ENCODE data around the gene CLEC11A. TPM values are rescaled to one million over a fixed set of nuclear protein-coding genes. Genes with fewer than 3 reads are reported as not detected.

Gene CLEC11A
- total RNA-seq, 1 experiment from 2014 or later = 7.6 TPM

DNA sequence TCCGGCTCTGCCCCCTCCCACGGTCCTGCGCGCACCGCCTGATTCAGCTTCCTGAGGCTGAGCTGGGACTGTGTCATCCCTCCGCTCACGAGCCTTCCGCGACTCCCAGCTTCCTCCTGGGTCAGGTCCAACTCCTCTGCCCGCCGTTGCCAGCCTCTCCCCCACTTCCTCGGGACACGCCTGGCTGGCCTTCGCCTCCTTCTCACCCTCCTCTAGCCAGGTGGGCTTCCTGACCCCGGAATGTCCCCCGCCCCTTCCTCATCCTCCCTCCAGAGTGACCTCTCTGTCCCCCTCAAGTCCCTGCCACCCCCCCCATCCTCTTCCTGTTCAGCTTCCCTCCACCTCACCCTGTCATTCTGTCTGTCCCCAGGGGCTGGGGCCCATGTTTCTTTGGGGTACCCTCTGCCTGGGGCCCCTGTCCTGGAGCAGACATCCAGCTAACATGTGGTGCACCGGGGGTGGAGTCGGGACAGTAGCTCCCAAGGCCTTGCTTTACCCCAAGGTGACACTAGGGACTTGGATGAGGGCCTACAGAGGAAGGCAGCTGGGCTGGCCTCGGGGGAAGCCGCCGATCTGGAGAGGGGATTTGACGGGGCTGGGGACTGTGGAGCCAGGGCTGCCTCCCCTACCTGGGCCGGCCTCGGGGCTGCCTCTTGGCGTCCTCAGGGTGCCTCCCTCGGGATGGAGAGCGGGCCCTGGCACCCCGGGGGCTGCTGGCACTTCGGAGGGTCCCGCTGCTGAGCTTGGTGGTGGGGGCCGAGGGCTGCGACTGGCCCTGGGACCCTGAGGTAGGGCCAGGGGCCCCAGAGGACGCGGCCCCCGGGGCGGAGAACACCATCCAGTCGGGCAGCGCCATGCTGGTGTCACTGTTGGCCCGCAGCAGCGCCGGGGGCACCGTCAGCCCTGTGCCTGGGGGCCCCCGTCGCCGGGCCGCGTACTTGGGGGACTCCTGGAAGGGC, 20.0 kb upstream of the CLEC11A start:
- ChIA-PET POLR2A (interaction anchor here (0.8 kb wide), 1 partner anchor 102 kb away, joined by 4 read pairs; no protein-coding TSS in a partner anchor), CTCF (interaction anchor here (0.5 to 7.8 kb wide), 50 partner anchors 8 to 500 kb away, joined by 3 to 184 read pairs (median 4); partner anchors contain the start of genes C19orf81, CLEC11A and MYH14)
- DNase-seq (ENCODE audit: low spot score) (no peak), ATAC-seq (peak; percentile 41)
- Mint-ChIP-seq H3K9me3 (no peaks in the 10 kb centered on the region), H3K27me3 (ENCODE audit: low read depth) (peaks cover 51% of the 10 kb centered on the region), H3K4me3 (no peak overlapping the region), H3K27ac (no peak overlapping the region), H3K4me1 (peaks cover 6% of the 10 kb centered on the region; the same call in 1 of the 2 replicates), H3K36me3 (no peaks in the 10 kb centered on the region)
- TF ChIP-seq, protein P1, sequence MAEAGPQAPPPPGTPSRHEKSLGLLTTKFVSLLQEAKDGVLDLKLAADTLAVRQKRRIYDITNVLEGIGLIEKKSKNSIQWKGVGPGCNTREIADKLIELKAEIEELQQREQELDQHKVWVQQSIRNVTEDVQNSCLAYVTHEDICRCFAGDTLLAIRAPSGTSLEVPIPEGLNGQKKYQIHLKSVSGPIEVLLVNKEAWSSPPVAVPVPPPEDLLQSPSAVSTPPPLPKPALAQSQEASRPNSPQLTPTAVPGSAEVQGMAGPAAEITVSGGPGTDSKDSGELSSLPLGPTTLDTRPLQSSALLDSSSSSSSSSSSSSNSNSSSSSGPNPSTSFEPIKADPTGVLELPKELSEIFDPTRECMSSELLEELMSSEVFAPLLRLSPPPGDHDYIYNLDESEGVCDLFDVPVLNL (CRISPR knock-in tag; IDR thresholded peaks at IDR 0.05; ENCODE audit: borderline replicate concordance, low read depth) = no peak
- TF ChIP-seq ETV6 (CRISPR knock-in tag; IDR thresholded peaks at IDR 0.05) (no peak), SMAD4 (CRISPR knock-in tag; IDR thresholded peaks at IDR 0.05) (no peak), ZNF416 (CRISPR knock-in tag; IDR thresholded peaks at IDR 0.05) (no peak), SMAD3 (CRISPR knock-in tag; IDR thresholded peaks at IDR 0.05; ENCODE audit: borderline replicate concordance) (no peak), FOXP1 (CRISPR knock-in tag; IDR thresholded peaks at IDR 0.05; ENCODE audit: borderline replicate concordance) (no peak), ZNF423 (CRISPR knock-in tag; IDR thresholded peaks at IDR 0.05) (no peak), IRF2 (CRISPR knock-in tag; IDR thresholded peaks at IDR 0.05; ENCODE audit: borderline replicate concordance, low read depth) (no peak), ESRRA (CRISPR knock-in tag; IDR thresholded peaks at IDR 0.05; ENCODE audit: borderline replicate concordance) (no peak), TP53 (CRISPR knock-in tag; IDR thresholded peaks at IDR 0.05) (no peak), NR2C2 (CRISPR knock-in tag; IDR thresholded peaks at IDR 0.05) (no peak), ZNF263 (CRISPR knock-in tag; IDR thresholded peaks at IDR 0.05; ENCODE audit: low read depth) (no peak)
- TF ChIP-seq, protein P2, sequence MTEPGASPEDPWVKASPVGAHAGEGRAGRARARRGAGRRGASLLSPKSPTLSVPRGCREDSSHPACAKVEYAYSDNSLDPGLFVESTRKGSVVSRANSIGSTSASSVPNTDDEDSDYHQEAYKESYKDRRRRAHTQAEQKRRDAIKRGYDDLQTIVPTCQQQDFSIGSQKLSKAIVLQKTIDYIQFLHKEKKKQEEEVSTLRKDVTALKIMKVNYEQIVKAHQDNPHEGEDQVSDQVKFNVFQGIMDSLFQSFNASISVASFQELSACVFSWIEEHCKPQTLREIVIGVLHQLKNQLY (CRISPR knock-in tag; IDR thresholded peaks at IDR 0.05) = no peak
- TF ChIP-seq, protein P3, sequence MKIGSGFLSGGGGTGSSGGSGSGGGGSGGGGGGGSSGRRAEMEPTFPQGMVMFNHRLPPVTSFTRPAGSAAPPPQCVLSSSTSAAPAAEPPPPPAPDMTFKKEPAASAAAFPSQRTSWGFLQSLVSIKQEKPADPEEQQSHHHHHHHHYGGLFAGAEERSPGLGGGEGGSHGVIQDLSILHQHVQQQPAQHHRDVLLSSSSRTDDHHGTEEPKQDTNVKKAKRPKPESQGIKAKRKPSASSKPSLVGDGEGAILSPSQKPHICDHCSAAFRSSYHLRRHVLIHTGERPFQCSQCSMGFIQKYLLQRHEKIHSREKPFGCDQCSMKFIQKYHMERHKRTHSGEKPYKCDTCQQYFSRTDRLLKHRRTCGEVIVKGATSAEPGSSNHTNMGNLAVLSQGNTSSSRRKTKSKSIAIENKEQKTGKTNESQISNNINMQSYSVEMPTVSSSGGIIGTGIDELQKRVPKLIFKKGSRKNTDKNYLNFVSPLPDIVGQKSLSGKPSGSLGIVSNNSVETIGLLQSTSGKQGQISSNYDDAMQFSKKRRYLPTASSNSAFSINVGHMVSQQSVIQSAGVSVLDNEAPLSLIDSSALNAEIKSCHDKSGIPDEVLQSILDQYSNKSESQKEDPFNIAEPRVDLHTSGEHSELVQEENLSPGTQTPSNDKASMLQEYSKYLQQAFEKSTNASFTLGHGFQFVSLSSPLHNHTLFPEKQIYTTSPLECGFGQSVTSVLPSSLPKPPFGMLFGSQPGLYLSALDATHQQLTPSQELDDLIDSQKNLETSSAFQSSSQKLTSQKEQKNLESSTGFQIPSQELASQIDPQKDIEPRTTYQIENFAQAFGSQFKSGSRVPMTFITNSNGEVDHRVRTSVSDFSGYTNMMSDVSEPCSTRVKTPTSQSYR (CRISPR knock-in tag; IDR thresholded peaks at IDR 0.05) = no peak
- TF ChIP-seq, protein P4, sequence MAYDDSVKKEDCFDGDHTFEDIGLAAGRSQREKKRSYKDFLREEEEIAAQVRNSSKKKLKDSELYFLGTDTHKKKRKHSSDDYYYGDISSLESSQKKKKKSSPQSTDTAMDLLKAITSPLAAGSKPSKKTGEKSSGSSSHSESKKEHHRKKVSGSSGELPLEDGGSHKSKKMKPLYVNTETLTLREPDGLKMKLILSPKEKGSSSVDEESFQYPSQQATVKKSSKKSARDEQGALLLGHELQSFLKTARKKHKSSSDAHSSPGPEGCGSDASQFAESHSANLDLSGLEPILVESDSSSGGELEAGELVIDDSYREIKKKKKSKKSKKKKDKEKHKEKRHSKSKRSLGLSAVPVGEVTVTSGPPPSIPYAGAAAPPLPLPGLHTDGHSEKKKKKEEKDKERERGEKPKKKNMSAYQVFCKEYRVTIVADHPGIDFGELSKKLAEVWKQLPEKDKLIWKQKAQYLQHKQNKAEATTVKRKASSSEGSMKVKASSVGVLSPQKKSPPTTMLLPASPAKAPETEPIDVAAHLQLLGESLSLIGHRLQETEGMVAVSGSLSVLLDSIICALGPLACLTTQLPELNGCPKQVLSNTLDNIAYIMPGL (CRISPR knock-in tag; IDR thresholded peaks at IDR 0.05) = no peak
- TF ChIP-seq, protein P5, sequence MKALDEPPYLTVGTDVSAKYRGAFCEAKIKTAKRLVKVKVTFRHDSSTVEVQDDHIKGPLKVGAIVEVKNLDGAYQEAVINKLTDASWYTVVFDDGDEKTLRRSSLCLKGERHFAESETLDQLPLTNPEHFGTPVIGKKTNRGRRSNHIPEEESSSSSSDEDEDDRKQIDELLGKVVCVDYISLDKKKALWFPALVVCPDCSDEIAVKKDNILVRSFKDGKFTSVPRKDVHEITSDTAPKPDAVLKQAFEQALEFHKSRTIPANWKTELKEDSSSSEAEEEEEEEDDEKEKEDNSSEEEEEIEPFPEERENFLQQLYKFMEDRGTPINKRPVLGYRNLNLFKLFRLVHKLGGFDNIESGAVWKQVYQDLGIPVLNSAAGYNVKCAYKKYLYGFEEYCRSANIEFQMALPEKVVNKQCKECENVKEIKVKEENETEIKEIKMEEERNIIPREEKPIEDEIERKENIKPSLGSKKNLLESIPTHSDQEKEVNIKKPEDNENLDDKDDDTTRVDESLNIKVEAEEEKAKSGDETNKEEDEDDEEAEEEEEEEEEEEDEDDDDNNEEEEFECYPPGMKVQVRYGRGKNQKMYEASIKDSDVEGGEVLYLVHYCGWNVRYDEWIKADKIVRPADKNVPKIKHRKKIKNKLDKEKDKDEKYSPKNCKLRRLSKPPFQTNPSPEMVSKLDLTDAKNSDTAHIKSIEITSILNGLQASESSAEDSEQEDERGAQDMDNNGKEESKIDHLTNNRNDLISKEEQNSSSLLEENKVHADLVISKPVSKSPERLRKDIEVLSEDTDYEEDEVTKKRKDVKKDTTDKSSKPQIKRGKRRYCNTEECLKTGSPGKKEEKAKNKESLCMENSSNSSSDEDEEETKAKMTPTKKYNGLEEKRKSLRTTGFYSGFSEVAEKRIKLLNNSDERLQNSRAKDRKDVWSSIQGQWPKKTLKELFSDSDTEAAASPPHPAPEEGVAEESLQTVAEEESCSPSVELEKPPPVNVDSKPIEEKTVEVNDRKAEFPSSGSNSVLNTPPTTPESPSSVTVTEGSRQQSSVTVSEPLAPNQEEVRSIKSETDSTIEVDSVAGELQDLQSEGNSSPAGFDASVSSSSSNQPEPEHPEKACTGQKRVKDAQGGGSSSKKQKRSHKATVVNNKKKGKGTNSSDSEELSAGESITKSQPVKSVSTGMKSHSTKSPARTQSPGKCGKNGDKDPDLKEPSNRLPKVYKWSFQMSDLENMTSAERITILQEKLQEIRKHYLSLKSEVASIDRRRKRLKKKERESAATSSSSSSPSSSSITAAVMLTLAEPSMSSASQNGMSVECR (CRISPR knock-in tag; IDR thresholded peaks at IDR 0.05; ENCODE audit: borderline replicate concordance) = no peak
- TF ChIP-seq, protein P6, sequence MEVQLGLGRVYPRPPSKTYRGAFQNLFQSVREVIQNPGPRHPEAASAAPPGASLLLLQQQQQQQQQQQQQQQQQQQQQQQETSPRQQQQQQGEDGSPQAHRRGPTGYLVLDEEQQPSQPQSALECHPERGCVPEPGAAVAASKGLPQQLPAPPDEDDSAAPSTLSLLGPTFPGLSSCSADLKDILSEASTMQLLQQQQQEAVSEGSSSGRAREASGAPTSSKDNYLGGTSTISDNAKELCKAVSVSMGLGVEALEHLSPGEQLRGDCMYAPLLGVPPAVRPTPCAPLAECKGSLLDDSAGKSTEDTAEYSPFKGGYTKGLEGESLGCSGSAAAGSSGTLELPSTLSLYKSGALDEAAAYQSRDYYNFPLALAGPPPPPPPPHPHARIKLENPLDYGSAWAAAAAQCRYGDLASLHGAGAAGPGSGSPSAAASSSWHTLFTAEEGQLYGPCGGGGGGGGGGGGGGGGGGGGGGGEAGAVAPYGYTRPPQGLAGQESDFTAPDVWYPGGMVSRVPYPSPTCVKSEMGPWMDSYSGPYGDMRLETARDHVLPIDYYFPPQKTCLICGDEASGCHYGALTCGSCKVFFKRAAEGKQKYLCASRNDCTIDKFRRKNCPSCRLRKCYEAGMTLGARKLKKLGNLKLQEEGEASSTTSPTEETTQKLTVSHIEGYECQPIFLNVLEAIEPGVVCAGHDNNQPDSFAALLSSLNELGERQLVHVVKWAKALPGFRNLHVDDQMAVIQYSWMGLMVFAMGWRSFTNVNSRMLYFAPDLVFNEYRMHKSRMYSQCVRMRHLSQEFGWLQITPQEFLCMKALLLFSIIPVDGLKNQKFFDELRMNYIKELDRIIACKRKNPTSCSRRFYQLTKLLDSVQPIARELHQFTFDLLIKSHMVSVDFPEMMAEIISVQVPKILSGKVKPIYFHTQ (CRISPR knock-in tag; IDR thresholded peaks at IDR 0.05) = no peak
- TF ChIP-seq, protein P7, sequence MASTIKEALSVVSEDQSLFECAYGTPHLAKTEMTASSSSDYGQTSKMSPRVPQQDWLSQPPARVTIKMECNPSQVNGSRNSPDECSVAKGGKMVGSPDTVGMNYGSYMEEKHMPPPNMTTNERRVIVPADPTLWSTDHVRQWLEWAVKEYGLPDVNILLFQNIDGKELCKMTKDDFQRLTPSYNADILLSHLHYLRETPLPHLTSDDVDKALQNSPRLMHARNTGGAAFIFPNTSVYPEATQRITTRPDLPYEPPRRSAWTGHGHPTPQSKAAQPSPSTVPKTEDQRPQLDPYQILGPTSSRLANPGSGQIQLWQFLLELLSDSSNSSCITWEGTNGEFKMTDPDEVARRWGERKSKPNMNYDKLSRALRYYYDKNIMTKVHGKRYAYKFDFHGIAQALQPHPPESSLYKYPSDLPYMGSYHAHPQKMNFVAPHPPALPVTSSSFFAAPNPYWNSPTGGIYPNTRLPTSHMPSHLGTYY (CRISPR knock-in tag; IDR thresholded peaks at IDR 0.05) = no peak
